OCI-LY7 (cell line): ENCODE data around the gene RETREG1.

Experiments
- EZH2phosphoT487 ChIP-seq: fragments of 200-600 bp; sonication (generic); IDR thresholded peaks from 2 replicates; pipeline ENCODE4 v1.6.1; 2018; ENCODE audit warnings: low read depth, borderline replicate concordance, mild to moderate bottlenecking, mixed run types, antibody characterized with exemption, low read length, moderate library complexity, mixed read lengths
- TF ChIP-seq, protein P1 (sequence below): fragments of 200-600 bp; sonication (generic); conservative IDR thresholded peaks from 2 replicates; pipeline ENCODE4 v1.5.1; 2014; ENCODE audit warnings: mild to moderate bottlenecking, antibody characterized with exemption, low read length, moderate library complexity, mixed read lengths

DNA sequence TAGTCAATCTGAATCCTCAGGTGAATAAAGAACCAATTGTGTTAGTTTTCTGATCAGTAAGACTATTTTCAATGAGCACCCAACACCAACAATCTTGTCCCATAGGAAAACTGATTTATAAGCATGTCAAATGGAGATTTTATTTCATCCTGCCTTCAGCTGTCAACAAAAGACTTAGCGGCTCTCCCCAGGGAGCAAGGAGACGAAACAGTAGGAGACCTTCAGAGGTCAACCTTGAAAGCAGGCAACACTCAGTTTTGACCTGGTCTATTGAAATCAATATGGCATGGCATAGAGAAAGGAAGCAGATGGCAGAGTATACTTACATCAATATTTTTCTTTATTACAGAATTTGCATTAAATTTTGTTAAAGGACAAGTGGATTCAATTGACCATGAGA, 185.3 kb downstream of the RETREG1 start:
- TF ChIP-seq, protein P1, sequence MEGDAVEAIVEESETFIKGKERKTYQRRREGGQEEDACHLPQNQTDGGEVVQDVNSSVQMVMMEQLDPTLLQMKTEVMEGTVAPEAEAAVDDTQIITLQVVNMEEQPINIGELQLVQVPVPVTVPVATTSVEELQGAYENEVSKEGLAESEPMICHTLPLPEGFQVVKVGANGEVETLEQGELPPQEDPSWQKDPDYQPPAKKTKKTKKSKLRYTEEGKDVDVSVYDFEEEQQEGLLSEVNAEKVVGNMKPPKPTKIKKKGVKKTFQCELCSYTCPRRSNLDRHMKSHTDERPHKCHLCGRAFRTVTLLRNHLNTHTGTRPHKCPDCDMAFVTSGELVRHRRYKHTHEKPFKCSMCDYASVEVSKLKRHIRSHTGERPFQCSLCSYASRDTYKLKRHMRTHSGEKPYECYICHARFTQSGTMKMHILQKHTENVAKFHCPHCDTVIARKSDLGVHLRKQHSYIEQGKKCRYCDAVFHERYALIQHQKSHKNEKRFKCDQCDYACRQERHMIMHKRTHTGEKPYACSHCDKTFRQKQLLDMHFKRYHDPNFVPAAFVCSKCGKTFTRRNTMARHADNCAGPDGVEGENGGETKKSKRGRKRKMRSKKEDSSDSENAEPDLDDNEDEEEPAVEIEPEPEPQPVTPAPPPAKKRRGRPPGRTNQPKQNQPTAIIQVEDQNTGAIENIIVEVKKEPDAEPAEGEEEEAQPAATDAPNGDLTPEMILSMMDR, result no peak
- TF ChIP-seq EZH2phosphoT487, result no peak
